ENCODE measurements around the gene ANXA1.

DNA sequence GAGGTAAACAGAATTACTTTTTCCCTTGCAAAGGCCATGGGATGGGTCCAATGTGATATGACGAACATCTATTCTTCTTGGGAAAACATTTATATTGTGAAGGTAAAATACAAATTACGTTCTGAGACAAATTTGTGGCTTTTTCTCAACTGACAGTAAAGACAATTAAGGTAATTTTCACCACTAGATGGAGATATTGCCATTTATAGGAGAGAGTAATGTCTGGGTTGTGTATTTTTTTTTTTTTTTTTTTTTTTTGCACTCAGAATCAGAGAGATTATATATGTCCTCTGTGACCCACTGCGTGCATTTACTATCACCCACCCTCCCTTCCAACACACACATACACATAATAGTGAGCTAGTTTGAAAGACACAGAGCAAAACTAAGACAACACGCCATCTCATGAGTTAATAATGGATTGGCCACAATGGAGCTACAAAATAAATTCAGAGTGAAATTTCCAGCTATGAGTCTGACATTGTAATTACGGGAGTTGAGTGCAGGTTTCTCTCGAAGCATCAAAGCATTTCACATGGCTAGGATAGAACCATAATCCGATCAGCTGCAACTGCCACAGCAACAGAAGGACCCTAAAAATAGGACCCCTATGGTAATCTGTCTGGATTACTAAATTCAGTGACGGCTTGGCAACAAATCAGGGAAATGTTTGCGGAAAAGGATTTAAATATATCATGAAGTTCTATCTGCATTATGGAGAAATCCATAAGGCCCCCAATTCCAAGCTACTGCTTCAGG lies 49.2 kb downstream of the ANXA1 start:
- no peak for TF ChIP-seq POLR2A (IDR thresholded peaks at IDR 0.05; ENCODE audit: extremely low read depth, insufficient read length)
- TF ChIP-seq, protein P1, sequence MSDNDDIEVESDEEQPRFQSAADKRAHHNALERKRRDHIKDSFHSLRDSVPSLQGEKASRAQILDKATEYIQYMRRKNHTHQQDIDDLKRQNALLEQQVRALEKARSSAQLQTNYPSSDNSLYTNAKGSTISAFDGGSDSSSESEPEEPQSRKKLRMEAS (IDR thresholded peaks at IDR 0.05; ENCODE audit: low read depth, low read length), result no peak
